RWPE1 (cell line): ENCODE results near the gene TMPRSS13.

Source experiments
- CTCF ChIA-PET: fragments of 350-600 bp; sonication (Branson Sonifier 250); formaldehyde crosslinking; extraction: SDS; loops from one replicate; lab custom pipeline; 2021; lab: Yijun Ruan, JAX
- POLR2A ChIA-PET: fragments of 400-600 bp; formaldehyde crosslinking; extraction: SDS; loops from one replicate; lab custom pipeline; 2020; ENCODE audit warnings: antibody characterized with exemption; ENCODE audit not compliant: low non-redundant PET; lab: Yijun Ruan, JAX
- DNase-seq: peaks from one replicate; pipeline ENCODE4 v3.0.0; 2012; ENCODE audit warnings: low spot score
- H3K27ac ChIP-seq: fragments of 450-650 bp; 2 replicates; pipeline ENCODE4 v1.5.1; 2017
- TF ChIP-seq, protein P1 (sequence below): fragments of 450-650 bp; conservative IDR thresholded peaks from 2 replicates; pipeline ENCODE4 v1.5.1; 2017; ENCODE audit warnings: low read depth, mild to moderate bottlenecking

Gene TMPRSS13

DNA sequence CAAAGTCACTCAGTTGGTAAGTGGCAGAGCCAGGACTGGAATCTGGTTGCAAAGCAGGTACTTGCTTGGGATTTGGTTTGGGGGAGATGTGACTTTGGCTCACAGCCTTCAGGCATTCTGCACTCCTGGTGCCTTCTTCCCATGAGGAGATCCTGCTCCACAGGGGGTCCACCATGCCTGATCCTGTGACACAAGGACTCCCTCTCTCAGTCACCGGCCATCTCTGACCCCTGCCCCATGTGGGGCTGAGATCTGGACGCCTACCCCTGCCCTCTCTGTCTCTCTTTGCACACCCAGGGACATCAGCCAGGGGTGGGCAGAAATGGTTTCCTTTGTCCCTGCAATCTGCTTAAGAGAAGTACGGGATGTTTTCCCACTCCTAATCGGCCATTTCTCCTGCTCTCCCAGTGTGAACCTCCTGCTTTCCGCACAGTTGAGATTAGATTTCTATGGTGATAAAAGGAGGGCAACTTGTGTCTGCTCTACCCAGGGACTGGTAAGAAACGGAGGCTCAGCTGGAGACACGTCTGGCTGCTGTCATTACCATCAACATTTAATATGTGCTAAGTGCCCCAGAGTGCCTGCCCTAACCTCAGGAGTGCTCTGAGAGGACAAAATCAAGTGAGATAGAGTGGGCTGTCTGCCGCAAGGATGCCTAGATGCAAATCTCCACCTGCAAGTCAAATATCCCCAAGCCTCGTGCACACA is 41.6 kb downstream of the TMPRSS13 start:
- ChIA-PET CTCF (no interaction called here), POLR2A (no interaction called here)
- no peak for DNase-seq
- TF ChIP-seq, protein P1, sequence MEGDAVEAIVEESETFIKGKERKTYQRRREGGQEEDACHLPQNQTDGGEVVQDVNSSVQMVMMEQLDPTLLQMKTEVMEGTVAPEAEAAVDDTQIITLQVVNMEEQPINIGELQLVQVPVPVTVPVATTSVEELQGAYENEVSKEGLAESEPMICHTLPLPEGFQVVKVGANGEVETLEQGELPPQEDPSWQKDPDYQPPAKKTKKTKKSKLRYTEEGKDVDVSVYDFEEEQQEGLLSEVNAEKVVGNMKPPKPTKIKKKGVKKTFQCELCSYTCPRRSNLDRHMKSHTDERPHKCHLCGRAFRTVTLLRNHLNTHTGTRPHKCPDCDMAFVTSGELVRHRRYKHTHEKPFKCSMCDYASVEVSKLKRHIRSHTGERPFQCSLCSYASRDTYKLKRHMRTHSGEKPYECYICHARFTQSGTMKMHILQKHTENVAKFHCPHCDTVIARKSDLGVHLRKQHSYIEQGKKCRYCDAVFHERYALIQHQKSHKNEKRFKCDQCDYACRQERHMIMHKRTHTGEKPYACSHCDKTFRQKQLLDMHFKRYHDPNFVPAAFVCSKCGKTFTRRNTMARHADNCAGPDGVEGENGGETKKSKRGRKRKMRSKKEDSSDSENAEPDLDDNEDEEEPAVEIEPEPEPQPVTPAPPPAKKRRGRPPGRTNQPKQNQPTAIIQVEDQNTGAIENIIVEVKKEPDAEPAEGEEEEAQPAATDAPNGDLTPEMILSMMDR = no peak
- no peak overlapping the region for H3K27ac ChIP-seq

DNA sequence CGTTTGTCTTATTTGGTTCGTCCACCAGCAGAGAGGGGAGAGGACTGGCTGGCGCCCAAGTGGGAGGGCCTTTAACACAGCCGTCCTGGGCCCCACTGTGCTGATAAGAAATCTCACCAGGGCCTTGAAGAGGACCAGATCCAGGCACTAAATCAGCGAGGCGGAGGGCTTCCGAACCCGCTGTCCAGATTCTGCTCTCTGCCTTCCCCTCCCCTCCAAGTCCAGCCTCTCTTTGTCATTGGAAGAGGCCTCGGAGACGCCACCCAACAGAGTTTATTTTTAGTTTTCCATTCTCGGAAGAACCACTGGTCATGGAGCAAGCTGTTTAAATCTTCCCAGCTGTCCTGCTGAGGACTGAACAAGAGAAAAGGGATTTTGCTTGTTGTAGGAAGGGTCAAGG is 43.4 kb downstream of the TMPRSS13 start:
- TF ChIP-seq, protein P1 = no peak
- no peak overlapping the region for H3K27ac ChIP-seq
- no peak for DNase-seq
- CTCF ChIA-PET = no interaction called here
- POLR2A ChIA-PET = no interaction called here

DNA sequence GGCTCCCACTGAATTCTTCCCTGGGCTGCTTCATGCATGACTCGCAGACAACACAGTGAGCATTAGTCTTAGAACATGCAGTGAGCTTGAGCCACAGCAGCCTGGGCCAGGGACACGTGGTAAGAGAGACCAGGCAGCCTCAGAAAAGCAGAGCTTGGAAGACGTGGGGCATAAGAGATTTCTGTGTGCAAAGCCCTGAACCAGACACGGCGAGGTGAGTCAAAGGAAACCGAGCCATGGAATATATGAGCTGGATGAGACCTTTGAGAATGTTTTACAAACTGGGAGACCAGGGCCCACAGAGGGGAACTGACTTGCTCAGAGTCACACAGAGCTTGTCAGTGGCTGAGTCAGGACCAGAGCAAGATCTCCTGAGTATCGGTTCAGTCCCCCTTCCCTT is 44.2 kb downstream of the TMPRSS13 start:
- TF ChIP-seq, protein P1 = no peak
- ChIA-PET CTCF (no interaction called here), POLR2A (no interaction called here)

DNA sequence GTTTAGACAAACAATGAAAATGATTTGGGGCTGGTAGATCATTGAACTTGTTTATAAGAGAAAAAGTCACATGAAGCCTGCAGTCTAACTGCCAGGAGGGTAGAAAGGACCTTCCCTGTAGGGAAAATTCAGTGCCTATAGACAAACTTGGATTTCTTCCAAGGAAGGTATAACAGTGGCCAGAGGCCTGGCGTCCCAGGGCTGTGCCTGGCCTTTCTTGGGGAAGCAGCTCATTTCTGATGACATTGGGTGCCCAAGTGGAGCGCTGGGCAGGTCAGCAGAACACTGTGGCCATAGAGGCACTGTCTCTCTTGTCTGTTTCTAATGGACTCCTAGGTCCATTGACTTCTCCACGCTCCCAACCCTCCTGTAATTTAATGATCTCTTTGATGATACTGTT is 46.1 kb downstream of the TMPRSS13 start:
- TF ChIP-seq, protein P1 = no peak
- DNase-seq = no peak
- CTCF ChIA-PET = interaction anchor here (1.7 kb wide), 1 partner anchor 64 kb away, joined by 4 read pairs; no protein-coding TSS in a partner anchor
- POLR2A ChIA-PET = interaction anchor here (0.6 kb wide), 1 partner anchor 17 kb away, joined by 3 read pairs; no protein-coding TSS in a partner anchor
- H3K27ac ChIP-seq = no peak overlapping the region

More for the DNA sequence above, 44.2 kb downstream of the TMPRSS13 start:
- H3K27ac ChIP-seq = no peak overlapping the region
- DNase-seq = no peak

DNA sequence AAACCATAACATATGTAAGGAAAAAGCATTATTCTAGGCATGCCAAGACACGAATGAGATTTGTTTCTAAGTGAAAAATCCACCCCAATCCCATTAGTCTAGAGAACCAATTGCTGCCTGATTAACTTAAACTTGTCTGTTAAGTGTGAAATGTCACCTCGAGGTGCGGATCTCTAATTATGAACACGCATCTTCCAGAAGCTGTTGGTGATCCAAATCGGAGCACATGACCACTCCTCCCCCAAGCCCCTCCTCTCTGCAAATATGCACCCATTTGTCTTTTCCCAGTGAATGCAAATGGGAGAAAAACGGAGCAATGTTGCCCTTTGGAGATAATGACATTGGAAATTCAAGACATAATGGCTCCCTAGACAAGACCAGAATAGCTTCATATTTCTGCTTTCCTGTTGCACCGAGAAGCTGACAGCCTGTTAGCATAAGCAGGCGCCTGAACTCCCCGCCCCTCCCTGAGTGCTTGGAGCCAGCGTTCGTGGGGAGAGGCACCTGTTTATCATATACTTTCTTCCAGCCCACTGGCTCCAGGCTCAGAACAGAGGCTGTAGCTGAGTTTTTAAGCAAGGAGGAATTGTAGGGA is 46.8 kb downstream of the TMPRSS13 start:
- DNase-seq = no peak
- CTCF ChIA-PET = interaction anchor here (1.7 kb wide), 1 partner anchor 64 kb away, joined by 4 read pairs; no protein-coding TSS in a partner anchor
- POLR2A ChIA-PET = interaction anchor here (0.6 kb wide), 1 partner anchor 17 kb away, joined by 3 read pairs; no protein-coding TSS in a partner anchor

DNA sequence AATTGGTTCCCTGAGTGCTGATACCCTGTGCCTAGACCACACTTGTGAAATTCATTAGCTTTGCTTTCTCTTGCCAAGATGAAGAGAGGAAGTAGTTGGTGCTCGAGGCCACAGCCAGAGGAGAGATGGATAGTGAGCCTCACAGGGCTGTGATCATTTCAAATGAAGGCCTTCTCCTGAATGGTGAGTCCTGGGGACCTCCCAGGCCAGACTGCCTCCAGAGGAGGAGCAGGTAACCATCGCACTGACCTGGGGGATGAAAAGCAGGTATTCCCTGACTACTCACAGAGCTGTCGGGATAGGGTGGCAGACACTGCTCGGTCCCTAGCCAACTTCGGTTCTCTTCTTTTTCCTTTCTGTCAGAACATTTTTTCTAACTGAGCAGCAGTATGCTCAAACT is 48.0 kb downstream of the TMPRSS13 start:
- TF ChIP-seq, protein P1 = no peak
- ChIA-PET CTCF (interaction anchor here (0.6 to 1.7 kb wide), 2 partner anchors 65 to 126 kb away, joined by 3 to 4 read pairs; no protein-coding TSS in a partner anchor), POLR2A (no interaction called here)
- H3K27ac ChIP-seq = no peak overlapping the region
- no peak for DNase-seq

More for the DNA sequence above, 46.8 kb downstream of the TMPRSS13 start:
- TF ChIP-seq, protein P1 = no peak
- no peak overlapping the region for H3K27ac ChIP-seq
